ENCODE measurements around the gene SIX2. TPM values are rescaled to one million over a fixed set of nuclear protein-coding genes. Genes with fewer than 3 reads are reported as not detected.

Gene SIX2
- polyA plus RNA-seq, 3 donors, result 2.9 to 30.5 (median 4.6) TPM

DNA sequence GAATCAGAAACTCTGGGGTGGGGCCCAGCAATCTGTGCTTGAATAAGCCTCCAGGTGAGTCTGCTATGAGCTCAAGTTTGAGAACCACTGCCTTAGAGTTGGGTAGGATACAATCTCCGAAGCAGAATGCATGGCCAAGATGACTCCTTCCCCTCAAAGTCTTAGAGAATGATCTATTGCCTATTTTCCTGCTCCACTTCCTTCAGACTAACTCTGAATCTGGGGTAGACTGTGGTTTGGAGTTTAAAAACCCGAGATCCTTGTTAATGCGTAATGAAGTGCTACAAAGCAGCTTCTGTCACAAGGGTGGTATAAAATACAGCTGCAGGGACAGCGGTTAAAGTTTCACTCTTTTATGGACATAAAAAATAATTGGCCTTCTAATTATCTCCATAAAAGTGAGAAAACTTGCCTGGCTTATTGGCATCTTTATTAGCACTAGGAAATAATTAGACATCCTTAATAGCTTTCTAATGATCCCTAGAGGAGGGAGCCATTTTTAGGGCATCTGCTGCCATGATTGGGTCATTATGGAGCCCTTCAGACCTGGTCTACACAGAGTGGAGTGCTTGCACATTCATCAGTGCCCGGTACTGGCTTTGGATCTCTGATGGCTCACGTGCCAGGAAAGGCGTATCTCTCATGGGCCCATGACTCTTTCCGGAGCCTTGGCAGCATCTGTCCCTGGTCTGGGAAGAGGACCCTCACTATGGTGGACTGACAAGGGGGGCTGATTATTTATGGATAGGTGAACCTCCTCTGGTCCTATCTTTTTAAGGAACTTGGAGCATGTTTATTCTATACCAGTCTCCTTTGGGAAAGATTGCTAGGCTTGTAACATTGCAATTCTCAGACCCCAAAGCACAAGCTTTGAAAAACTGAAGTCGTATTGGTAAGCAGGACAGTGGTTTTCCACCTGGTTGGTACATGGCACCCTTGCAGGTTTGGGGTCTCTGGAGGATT is 28.2 kb downstream of the SIX2 start:
- WGBS, 3 donors, result 67 to 69% (median 68%) methylated on average over 9 of the region's 9 CpGs
- no peak overlapping the region for H3K27ac ChIP-seq (ENCODE audit: low read depth, low read length)

DNA sequence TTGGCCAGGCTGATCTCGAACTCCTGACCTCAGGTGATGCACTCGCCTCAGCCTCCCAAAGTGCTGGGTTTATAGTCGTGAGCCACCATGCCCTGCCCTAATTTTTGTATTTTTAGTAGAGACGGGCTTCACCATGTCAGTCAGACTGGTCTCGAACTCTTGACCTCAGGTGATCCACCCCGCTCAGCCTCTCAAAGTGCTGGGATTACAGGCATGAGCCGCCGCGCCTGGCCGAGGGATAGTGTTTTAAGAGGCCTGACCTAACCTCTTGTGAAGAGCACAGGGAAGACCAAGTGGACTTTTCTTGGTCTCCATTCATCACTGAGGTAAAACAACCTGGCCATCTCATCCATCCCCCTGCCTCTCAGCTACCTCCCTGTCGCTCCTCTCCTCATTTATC is 29.7 kb downstream of the SIX2 start:
- WGBS, 3 donors, result 78 to 86% (median 81%) methylated on average over 10 to 11 of the region's 11 CpGs

DNA sequence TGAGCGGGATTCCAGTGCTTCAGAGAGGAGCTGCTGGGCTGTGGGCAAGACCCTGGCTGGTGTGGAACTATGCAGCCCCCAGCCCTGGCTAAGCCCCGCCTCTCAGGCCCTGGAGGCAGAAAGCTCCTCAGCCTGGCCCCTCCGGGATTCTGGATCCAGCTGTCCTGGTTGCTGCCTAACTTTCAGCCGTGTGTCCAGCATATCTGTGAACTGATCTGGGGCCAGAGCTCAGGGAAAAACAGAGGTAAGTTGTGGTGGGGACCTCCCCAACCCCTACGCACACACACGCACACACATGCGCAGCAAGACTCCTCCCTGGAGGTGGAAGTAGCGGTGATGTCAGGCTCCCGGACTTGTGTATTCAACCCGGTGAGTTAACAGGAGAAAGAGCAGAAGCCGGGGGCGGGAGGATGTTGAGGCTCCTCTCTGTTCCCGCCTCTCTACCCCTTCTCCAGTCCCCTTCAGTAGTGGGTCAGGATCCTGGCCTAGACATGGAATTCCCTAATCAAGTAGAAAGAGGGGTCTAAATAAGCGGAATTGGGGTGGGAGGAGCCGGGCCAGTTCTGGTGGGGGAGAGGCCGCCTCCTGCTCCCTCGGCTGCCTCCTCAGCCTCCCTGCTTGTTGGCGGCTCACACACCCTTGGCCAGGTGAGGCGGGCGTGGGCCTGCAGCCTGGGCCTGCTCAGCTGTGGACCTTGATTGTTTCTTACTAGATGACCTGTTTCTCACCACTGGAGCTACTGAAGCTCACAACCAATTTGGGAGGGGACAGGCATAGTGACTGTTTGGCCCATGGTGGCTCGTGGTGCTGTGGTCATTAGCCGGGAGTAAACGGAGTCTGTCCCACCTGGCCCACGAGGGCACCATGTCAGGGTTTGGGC is 33.4 kb downstream of the SIX2 start:
- H3K27ac ChIP-seq (ENCODE audit: low read depth, low read length), result no peak overlapping the region
- 75 to 77% (median 76%) methylated on average over 24 of the region's 24 CpGs for WGBS, 3 donors

More for the DNA sequence above, 29.7 kb downstream of the SIX2 start:
- H3K27ac ChIP-seq (ENCODE audit: low read depth, low read length), result no peak overlapping the region

DNA sequence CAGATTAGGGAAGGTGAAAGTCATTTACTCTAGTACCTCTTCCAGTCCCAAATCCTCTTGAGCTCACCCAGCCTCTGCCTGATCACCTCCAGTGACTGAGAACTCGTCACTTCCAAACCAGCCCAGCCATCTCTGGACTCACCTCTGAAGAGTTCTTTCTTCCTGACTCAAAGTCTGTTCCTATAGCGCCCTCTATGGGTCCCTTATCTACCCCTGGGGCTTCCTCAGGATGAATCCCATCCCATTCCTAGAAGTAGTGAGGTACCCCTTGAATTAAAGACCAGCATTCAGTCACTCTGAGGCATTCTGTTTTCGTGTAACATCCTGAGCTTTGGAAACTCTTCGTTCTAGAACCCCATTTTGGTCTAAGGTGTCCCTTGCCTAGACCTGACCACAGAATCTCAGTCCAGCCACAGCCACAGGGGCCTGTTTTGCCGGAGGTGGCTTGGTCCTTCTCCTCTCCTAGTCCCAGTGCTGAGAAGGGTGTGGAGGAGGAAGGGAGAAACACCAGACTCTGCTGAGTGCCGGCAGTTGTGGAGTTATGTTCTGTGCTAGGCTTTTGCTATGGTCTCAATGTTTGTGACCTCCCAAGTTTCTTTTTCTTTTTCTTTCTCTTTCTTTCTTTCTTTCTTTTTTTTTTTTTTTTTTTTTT is 35.1 kb downstream of the SIX2 start:
- WGBS, 3 donors, result 70 to 84% (median 71%) methylated on average over 6 of the region's 6 CpGs
- H3K27ac ChIP-seq (ENCODE audit: low read depth, low read length), result no peak overlapping the region

DNA sequence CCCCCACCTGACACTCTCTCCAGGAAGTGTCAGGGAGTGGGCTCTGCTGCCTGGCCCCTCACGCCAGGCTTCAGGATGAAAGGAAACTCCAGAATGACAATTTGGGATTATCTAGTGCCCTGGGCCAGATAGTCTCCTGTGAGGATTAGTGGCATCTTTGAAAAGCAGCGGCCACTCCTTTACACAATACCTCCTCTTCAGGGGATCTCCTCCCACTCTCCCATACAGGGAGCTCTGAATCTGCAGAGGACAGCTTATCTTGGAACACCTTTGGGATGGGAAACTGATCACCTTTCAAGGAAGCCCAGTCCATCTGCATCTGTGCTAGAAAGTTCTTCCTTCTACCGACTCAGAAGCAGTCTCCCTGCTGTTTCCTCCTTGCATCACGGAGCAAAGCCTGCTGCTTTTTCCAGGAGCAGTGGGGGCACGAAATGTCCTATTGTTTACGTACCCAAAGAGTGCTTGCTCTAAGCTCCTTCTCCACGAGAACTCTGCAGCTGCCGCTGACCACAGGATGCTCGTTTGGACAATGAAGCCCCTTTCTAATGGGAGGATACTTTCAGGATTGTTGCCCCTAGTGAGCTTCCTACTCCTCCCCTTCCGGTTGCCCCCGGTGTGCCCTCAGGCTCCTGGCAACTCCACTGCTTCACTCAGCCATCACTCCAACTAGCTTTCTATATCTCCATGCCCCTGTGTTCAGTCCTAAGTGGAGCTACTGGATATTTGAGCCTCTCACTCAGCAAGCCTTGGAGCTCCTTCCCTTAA is 36.3 kb downstream of the SIX2 start:
- no peak overlapping the region for H3K27ac ChIP-seq (ENCODE audit: low read depth, low read length)
- 30 to 37% (median 30%) methylated on average over 11 of the region's 11 CpGs for WGBS, 3 donors

DNA sequence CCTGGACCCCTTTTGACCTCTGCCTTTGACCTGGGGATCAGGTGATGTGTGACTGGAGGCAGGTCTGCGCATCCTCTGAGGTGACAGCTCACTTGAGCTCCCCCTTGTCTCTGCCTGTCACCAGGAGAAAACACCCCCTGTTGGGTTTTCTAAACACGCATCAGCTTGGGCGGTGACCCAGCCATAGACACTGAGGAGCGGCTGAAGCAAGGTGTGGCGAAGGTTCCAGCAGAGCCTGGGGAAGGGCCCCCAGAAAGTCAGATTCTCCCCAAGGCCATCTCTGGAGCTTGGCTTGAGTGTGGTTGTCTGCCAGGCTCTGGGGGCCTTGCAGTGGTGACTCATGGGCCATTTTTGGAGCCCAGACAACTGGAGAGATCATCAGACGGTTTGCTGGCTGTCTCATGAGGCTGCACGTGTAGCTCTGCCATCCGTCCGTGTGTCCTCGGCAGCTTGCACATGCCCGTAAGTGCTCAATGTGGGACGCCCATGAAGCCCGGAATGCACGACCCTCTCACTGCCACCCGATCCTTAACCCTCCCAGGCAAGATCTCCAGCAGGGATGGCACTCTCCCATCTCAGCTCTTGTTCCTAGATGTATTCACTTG is 38.3 kb downstream of the SIX2 start:
- 86 to 91% (median 91%) methylated on average over 15 of the region's 15 CpGs for WGBS, 3 donors
- no peak overlapping the region for H3K27ac ChIP-seq (ENCODE audit: low read depth, low read length)

DNA sequence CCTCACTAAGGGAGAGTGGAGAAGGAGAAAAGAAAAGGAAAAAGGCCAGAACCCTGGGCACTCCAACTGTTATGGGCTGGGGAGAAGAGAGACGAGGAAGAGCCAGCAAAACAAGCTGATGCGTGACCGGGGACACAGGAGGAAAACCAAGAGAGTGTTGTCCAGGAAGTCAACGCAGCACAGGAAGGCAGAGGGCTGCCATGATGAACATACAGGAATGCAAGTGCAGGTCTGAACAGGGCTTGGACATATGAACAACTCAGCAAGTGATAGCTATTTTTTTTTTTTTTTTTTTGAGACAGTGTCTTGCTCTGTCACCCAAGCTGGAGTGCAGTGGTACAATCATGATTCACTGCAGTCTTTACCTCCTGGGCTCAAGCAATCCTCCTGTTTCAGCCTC is 39.3 kb downstream of the SIX2 start:
- WGBS, 3 donors, result 79 to 93% (median 80%) methylated on average over 4 of the region's 4 CpGs
- no peak overlapping the region for H3K27ac ChIP-seq (ENCODE audit: low read depth, low read length)

DNA sequence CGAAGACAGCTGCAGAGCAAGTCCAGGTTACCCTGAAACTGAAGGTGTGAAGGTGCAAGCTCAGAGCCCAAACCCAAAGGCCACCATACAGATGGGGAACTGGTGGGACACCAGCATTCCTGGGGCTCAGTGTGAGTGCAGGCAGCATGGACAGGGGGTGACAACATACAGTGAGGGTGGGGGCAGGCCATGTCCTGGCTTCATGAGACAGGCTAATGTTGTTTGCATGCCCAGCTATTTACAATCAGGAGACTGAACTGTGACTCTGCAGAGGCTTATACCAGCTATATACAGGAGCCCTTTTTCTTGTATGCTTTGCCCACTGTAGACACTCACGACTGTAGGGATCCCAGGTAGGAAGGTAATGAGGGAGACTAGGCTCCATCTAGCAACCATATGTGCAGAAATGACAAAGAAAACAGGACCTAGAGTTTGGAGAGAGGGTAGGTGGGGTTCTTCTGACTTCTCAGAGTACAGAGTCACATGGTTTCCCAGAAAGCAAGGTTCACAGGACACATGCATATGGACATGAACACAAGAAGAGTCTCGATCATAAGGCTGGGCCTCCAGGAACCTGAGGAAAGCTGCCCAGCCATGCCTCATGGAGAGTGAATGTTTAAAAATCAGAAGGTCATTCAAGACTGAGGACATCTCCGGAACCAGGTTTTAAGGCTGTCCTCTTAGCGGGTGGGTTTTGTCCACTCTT is 41.4 kb downstream of the SIX2 start:
- H3K27ac ChIP-seq (ENCODE audit: low read depth, low read length), result no peak overlapping the region
- whole genome bisulfite sequencing, 3 donors, result 91 to 92% (median 92%) methylated on average over 5 of the region's 5 CpGs

DNA sequence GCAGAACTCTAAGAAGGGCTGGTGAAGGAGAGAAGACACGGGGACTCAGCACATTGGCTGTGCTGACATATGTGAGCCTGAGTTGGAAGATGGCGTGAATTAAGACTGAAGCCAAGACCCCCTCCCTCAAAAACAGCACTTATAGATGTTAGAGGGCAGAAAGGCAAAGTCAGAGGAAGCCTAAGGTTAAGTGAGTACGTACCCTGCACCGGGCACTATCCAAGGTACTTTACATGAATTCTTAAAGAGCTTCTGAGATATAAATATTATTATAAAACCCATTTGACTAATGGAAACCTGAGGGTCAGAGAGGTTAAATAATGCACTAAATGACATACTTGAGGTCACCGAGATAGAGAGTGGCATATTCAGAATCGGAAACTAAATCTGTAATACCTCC is 42.2 kb downstream of the SIX2 start:
- WGBS, 3 donors, result 68 to 79% (median 76%) methylated on average over 6 of the region's 6 CpGs
- H3K27ac ChIP-seq (ENCODE audit: low read depth, low read length), result no peak overlapping the region

DNA sequence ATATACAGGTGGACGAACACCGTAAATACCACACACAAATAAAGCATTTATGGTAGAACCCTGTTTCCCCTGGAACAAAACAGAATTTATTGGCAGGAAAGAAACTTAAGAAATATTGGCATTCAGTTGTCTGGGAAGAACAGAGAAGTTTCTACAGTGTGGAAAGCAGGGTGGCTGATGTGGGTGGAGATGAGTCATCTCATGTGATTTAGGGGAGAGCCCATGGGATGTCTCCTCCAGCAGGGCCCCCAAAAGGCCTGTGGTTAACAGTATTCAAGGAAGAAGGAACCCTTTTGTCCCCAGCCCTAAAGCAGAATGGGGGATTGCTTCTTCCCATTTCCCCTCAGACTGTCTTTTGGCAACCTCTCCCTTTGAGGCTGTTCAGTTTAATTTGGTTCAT is 43.6 kb downstream of the SIX2 start:
- WGBS, 3 donors, result 93 to 98% (median 95%) methylated on average over 2 of the region's 2 CpGs
- H3K27ac ChIP-seq (ENCODE audit: low read depth, low read length), result no peak overlapping the region

DNA sequence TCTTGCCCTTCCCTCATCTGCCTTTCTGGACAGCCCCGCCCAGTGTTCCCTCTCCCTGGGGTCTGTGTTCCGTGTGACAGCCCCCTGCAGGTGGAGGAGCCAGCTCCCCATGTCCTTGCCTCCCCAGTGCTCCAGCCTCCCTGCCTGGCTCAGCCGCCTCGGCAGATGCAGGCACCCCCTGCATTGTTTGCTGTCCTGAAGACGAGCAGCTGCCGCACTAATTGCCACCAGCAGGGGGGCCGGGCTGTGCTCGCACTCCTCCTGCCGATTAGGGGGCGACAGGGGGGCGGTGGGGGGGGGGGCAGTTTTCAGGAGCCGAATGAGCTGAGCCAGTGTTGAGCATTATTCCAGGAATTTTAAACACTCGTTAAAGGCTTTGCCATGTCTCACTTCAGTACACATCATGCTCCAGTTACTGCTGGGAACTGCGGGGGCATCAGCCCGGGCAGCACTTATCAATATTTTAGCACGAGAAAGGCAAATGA is 44.5 kb downstream of the SIX2 start:
- 16 to 26% (median 25%) methylated on average over 16 of the region's 16 CpGs for WGBS, 3 donors
- H3K27ac ChIP-seq (ENCODE audit: low read depth, low read length), result no peak overlapping the region

DNA sequence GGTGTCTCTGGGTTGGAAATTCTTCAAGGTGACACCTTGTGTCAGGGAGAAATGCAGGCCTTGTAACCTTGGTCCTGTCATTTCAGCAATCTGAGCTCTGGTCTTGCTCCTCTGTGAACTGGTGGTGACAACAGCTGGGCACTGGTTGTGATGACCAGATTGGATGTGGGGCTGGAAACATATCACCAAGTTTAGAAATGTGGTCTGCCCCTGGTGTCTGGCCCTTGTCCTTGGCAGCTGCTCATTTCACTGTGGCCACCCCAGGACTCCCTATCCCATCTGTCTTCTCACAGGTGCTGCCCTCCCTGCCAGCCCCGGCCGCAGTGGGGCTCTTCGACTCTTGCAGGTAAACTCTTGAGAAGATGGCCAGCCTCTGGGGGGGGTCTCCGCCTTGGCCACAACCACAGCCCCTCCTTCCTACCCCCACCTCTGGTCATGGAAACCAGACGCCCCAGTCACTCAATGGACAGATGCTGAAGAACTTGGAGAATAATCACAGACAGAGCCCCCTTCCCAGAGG is 47.0 kb downstream of the SIX2 start:
- no peak overlapping the region for H3K27ac ChIP-seq (ENCODE audit: low read depth, low read length)
- 81 to 96% (median 84%) methylated on average over 5 of the region's 5 CpGs for WGBS, 3 donors

DNA sequence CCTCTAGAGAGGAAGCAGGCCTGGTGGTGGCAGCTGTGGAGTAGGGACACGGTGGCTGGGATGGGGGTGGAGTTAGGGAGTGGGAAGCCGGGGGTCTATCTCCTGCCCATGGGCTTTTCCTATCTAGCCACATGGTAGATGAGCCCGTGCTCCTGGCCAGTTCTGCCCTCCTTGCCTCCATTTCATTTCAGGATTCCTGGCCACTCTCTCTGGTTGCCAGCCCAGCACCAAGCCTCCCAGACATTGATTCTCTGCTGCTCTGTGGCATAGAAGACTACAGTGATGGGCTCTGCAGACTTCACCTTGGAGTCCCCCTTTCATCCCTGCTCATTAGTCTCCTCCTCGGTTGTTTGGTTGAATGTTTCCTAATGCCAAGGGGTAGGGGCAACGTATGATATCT is 48.4 kb downstream of the SIX2 start:
- WGBS, 3 donors, result 80 to 85% (median 83%) methylated on average over 5 of the region's 5 CpGs
- no peak overlapping the region for H3K27ac ChIP-seq (ENCODE audit: low read depth, low read length)

DNA sequence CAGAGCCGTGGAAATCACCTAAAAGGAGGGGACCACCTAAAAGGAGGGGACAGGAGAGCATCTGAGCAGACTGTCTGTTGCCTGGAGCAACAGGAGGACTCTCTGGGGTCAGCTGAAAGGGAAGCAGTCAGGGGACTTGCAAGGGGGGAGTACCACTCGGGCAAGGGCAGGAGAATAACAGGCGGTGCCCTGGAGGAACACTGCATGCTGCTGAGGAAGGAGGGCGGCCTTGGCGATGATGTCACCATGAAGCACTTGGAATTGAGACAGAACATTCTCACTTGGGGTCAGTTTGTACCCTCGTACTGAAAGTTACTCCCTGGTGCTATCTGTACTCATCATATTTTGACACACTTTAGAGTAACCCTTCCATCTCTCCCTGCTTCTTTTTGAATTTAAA is 49.4 kb downstream of the SIX2 start:
- H3K27ac ChIP-seq (ENCODE audit: low read depth, low read length), result no peak overlapping the region
- WGBS, 3 donors, result 66 to 80% (median 72%) methylated on average over 6 of the region's 6 CpGs

DNA sequence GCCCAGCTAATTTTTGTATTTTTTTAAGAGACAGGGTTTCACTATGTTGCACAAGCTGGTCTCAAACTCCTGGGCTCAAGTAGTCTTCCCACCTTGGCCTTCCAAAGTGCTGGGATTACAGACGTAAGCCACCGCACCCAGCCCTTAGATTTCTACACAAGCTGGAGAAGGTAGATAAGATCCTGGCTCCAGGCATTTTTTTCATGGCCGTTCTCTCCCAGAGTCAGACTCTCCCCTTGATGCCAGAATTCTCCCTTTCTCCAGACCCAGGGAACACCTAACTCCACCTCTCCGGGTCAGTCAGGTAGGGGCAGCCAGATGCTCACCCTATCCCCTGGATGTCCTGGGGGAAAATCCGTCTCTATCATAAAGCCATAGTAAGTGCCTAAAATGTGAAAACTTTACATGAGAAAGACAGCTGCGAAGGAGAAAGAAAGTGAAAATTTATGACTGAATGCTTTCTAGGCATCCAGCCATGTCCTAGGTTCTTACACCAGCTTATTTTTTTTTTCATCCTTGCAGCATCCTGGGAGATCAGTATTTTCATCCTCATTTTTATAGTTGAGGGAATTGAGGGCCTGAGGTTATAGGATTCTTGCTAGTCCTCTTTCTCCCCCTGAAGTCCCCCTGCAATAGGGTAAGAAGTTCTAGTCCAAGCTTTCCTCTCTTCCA is 51.5 kb downstream of the SIX2 start:
- 65 to 75% (median 70%) methylated on average over 6 of the region's 6 CpGs for WGBS, 3 donors
- H3K27ac ChIP-seq (ENCODE audit: low read depth, low read length), result no peak overlapping the region

DNA sequence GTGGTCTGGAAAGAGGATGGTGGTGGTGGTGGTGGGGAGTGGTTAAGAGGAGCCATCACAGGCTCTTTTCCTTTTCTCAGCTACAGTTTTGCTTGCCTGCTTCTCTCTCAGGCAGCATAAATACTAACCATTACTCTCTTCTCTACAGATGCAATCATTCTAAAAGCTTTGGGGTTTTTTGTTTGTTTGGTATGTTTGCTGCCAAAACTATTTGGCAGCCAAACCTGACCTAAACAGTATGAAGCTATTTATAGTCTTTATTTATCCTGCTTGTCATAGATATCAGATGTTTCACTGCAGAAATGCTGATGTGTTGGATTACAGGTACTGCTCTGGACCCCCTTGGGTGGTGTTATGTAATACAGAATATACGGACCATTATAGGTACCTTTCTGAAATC is 52.4 kb downstream of the SIX2 start:
- WGBS, 3 donors, result 32 to 58% (median 41%) methylated on average over 1 of the region's 1 CpG
- H3K27ac ChIP-seq (ENCODE audit: low read depth, low read length), result no peak overlapping the region

All from adipose tissue (tissue), 3 donors.